Small intestine (tissue), 7 donors: Measurements from ENCODE around the gene ZNF593OS. TPM values are rescaled to one million over a fixed set of nuclear protein-coding genes. Genes with fewer than 3 reads are reported as not detected.

ENCODE experiments used
- DNase-seq, 2 donors: peaks; one replicate each; pipeline versions ENCODE4 v3.0.0 to v3.0.0-alpha.2; 2013
- FAIRE-seq: peaks from 2 replicates; lab custom pipeline; 2012; peaks lifted over from hg19 to GRCh38; lab: Jason Lieb, UNC
- H3K27ac ChIP-seq, 3 donors: one replicate each; pipeline ENCODE4 v1.5.1; 2013; ENCODE audit warnings: low read length in 2 of 3, mild to moderate bottlenecking in 2 of 3, control low read depth in 1 of 3, inconsistent platforms in 1 of 3, low read depth in 1 of 3, moderate library complexity in 1 of 3
- H3K27me3 ChIP-seq, 3 donors: one replicate each; pipeline ENCODE4 v1.6.1; 2013; ENCODE audit warnings: low read length in 3 of 3, inconsistent platforms in 1 of 3; ENCODE audit not compliant: control insufficient read depth in 3 of 3, insufficient read depth in 3 of 3
- H3K36me3 ChIP-seq, 3 donors: one replicate each; pipeline ENCODE4 v1.6.1; 2013; ENCODE audit warnings: low read length in 3 of 3, inconsistent platforms in 1 of 3, low read depth in 1 of 3, mild to moderate bottlenecking in 1 of 3, moderate library complexity in 1 of 3; ENCODE audit not compliant: control insufficient read depth in 3 of 3, insufficient read depth in 2 of 3
- H3K4me1 ChIP-seq, 3 donors: one replicate each; pipeline ENCODE4 v1.6.1; 2013; ENCODE audit warnings: low read length in 2 of 3, inconsistent platforms in 1 of 3, low read depth in 1 of 3, mild to moderate bottlenecking in 1 of 3, moderate library complexity in 1 of 3; ENCODE audit not compliant: control insufficient read depth in 3 of 3, insufficient read depth in 2 of 3
- H3K4me3 ChIP-seq, 3 donors: one replicate each; pipeline ENCODE4 v1.5.1; 2013; ENCODE audit warnings: low read length in 3 of 3, control low read depth in 1 of 3, inconsistent platforms in 1 of 3, low read depth in 1 of 3, mild to moderate bottlenecking in 1 of 3, moderate library complexity in 1 of 3
- H3K9me3 ChIP-seq, 2 donors: one replicate each; pipeline ENCODE4 v1.6.1; 2013; ENCODE audit warnings: low read depth in 1 of 2, low read length in 1 of 2; ENCODE audit not compliant: control insufficient read depth in 2 of 2, insufficient read depth in 1 of 2
- whole genome bisulfite sequencing, 3 donors: extraction: QIAGEN DNeasy Blood & Tissue Kit; methylation state at CpG; one replicate each; pipeline ENCODE4 v1.1.7; 2013; 5-methylcytosine and 5-hydroxymethylcytosine counted together
- polyA plus RNA-seq, 4 donors: library from polyadenylated mRNA; stranded (reverse) in 3 of 4; unstranded in 1 of 4; fragments of 200-250 nt in 3 of 4; fragments of 120-200 nt in 1 of 4; gene quantifications; one replicate each; pipeline versions ENCODE4 v1.2.1 to v1.2.3, GENCODE V29; 2013
- donor health status: healthy with polysubstance abuse.
- donor health status: control.
- donor health status: control.
- donor health status: Bipolar disorder and iron deficiency.
- donor health status: healthy.

Gene ZNF593OS
- polyA plus RNA-seq, 4 donors, result 0.16 to 0.50 TPM; not detected in 2

GRCh38 chr1:26130695-26131094, 40.9 kb downstream of the ZNF593OS start:
- no peak for DNase-seq
- H3K27me3 ChIP-seq, result no peaks in the 10 kb centered on the region
- no peaks in the 10 kb centered on the region for H3K9me3 ChIP-seq
- no peaks in the 10 kb centered on the region for H3K36me3 ChIP-seq
- WGBS, 3 donors, result 27 to 58% (median 57%) methylated on average over 1 of the region's 1 CpG
- FAIRE-seq, result no peak
- peaks cover 0 to 15% (median 0%) of the 10 kb centered on the region in 3 donors for H3K4me1 ChIP-seq
- no peak overlapping the region for H3K27ac ChIP-seq
- H3K4me3 ChIP-seq, result no peak overlapping the region

GRCh38 chr1:26129778-26130177, 41.9 kb downstream of the ZNF593OS start:
- Histone ChIP-seq H3K27me3 (no peaks in the 10 kb centered on the region), H3K9me3 (no peaks in the 10 kb centered on the region), H3K4me3 (no peak overlapping the region), H3K36me3 (no peaks in the 10 kb centered on the region), H3K4me1 (peaks cover 0 to 15% (median 0%) of the 10 kb centered on the region in 3 donors), H3K27ac (no peak overlapping the region)
- 93 to 96% (median 94%) methylated on average over 4 of the region's 4 CpGs for WGBS, 3 donors
- no peak for DNase-seq
- no peak for FAIRE-seq

- peak in 1 of 2 donors; percentile 63 for DNase-seq
- Histone ChIP-seq H3K27me3 (no peaks in the 10 kb centered on the region), H3K36me3 (no peaks in the 10 kb centered on the region), H3K4me3 (peak overlapping the region in 1 of 3 donors; percentile 27), H3K27ac (peak overlapping the region; percentile 60 to 88 (median 62)), H3K4me1 (peaks cover 0 to 15% (median 0%) of the 10 kb centered on the region in 3 donors), H3K9me3 (no peaks in the 10 kb centered on the region)
- WGBS, 3 donors, result 13 to 37% (median 25%) methylated on average over 13 of the region's 13 CpGs
- no peak for FAIRE-seq
These were observed 44.1 kb downstream of the ZNF593OS start for GRCh38 chr1:26127235-26128163.

GRCh38 chr1:26126321-26127084, 45.1 kb downstream of the ZNF593OS start:
- H3K36me3 ChIP-seq, result peaks cover 0 to 2% (median 0%) of the 10 kb centered on the region in 3 donors
- peak overlapping the region in 1 of 3 donors; percentile 29 for H3K4me3 ChIP-seq
- DNase-seq (peak; percentile 84 to 95), FAIRE-seq (no peak)
- no peaks in the 10 kb centered on the region for H3K9me3 ChIP-seq
- H3K27me3 ChIP-seq, result no peaks in the 10 kb centered on the region
- H3K27ac ChIP-seq, result peak overlapping the region; percentile 62 to 88 (median 77)
- 8 to 36% (median 15%) methylated on average over 9 of the region's 9 CpGs for WGBS, 3 donors
- H3K4me1 ChIP-seq, result peaks cover 0 to 17% (median 0%) of the 10 kb centered on the region in 3 donors

GRCh38 chr1:26125946-26126320, 45.7 kb downstream of the ZNF593OS start:
- 13 to 32% (median 14%) methylated on average over 1 of the region's 1 CpG for WGBS, 3 donors
- peaks cover 0 to 2% (median 0%) of the 10 kb centered on the region in 3 donors for H3K36me3 ChIP-seq
- H3K4me3 ChIP-seq, result no peak overlapping the region
- DNase-seq (no peak), FAIRE-seq (no peak)
- H3K27ac ChIP-seq, result peak overlapping the region; percentile 62 to 77 (median 68)
- no peaks in the 10 kb centered on the region for H3K27me3 ChIP-seq
- no peaks in the 10 kb centered on the region for H3K9me3 ChIP-seq
- peaks cover 0 to 17% (median 0%) of the 10 kb centered on the region in 3 donors for H3K4me1 ChIP-seq

GRCh38 chr1:26125382-26125781, 46.2 kb downstream of the ZNF593OS start:
- H3K27me3 ChIP-seq, result no peaks in the 10 kb centered on the region
- H3K4me1 ChIP-seq, result peaks cover 0 to 17% (median 0%) of the 10 kb centered on the region in 3 donors
- no peak overlapping the region for H3K4me3 ChIP-seq
- FAIRE-seq (no peak), DNase-seq (no peak)
- H3K36me3 ChIP-seq, result peaks cover 0 to 2% (median 2%) of the 10 kb centered on the region in 3 donors
- no peaks in the 10 kb centered on the region for H3K9me3 ChIP-seq
- H3K27ac ChIP-seq, result no peak overlapping the region

- Histone ChIP-seq H3K27me3 (no peaks in the 10 kb centered on the region), H3K27ac (peak overlapping the region in 1 of 3 donors; percentile 49), H3K9me3 (no peaks in the 10 kb centered on the region), H3K36me3 (peaks cover 0 to 5% (median 2%) of the 10 kb centered on the region in 3 donors), H3K4me3 (no peak overlapping the region), H3K4me1 (peaks cover 0 to 17% (median 0%) of the 10 kb centered on the region in 3 donors)
- no peak for FAIRE-seq
- WGBS, 3 donors, result 48 to 68% (median 58%) methylated on average over 4 of the region's 4 CpGs
- DNase-seq, result no peak
These were observed 47.0 kb downstream of the ZNF593OS start for GRCh38 chr1:26124418-26125331.
